ENCODE results near the gene ABCA12.

GRCh38 chr2:215186021-215186420, 47.6 kb upstream of the ABCA12 start:
- TF ChIP-seq CTCF (IDR thresholded peaks at IDR 0.05; ENCODE audit: low read depth, low read length, poor library complexity, severe bottlenecking) (no peak), EZH2phosphoT487 (IDR thresholded peaks at IDR 0.05; ENCODE audit: borderline replicate concordance, low read length) (no peak)
